GM15510 (cell line): ENCODE measurements around the gene BCAS4.

Experiments used
- POLR2A ChIP-seq: IDR thresholded peaks from 3 replicates; pipeline ENCODE4 v1.6.1; 2011; ENCODE audit warnings: borderline replicate concordance; ENCODE audit not compliant: insufficient read length; ENCODE audit errors: extremely low read depth

Gene BCAS4

GRCh38 chr20:50920997-50921396, 126.1 kb downstream of the BCAS4 start:
- no peak for TF ChIP-seq POLR2A

- no peak for TF ChIP-seq POLR2A
Measured at GRCh38 chr20:50921803-50922501, 127.1 kb downstream of the BCAS4 start.

- TF ChIP-seq POLR2A: no peak
Measured at GRCh38 chr20:50924261-50924920, 129.5 kb downstream of the BCAS4 start.

- TF ChIP-seq POLR2A: no peak
Measured at GRCh38 chr20:50926530-50926929, 131.7 kb downstream of the BCAS4 start.
